GM19351 (cell line): Measurements from ENCODE around the gene ROR1.

ENCODE experiments used
- ATAC-seq: cut with Tn5 transposase; IDR thresholded peaks from one replicate; pipeline ENCODE4 v1.9.1; 2021; ENCODE audit warnings: mild to moderate bottlenecking, moderate library complexity; ENCODE audit not compliant: unreplicated experiment

Gene ROR1

GRCh38 chr1:64046243-64046642, 272.4 kb downstream of the ROR1 start:
- ATAC-seq = no peak

GRCh38 chr1:64046891-64047290, 273.1 kb downstream of the ROR1 start:
- ATAC-seq = no peak

- ATAC-seq = no peak
Measured at GRCh38 chr1:64047549-64047996, 273.8 kb downstream of the ROR1 start.

- ATAC-seq = no peak
Measured at GRCh38 chr1:64049900-64050540, 276.2 kb downstream of the ROR1 start.

- ATAC-seq = no peak
Measured at GRCh38 chr1:64050601-64051000, 276.8 kb downstream of the ROR1 start.

GRCh38 chr1:64051796-64052195, 278.0 kb downstream of the ROR1 start:
- ATAC-seq = no peak

GRCh38 chr1:64052777-64053176, 279.0 kb downstream of the ROR1 start:
- no peak for ATAC-seq

GRCh38 chr1:64055310-64055709, 281.5 kb downstream of the ROR1 start:
- ATAC-seq = no peak

GRCh38 chr1:64059556-64059955, 285.7 kb downstream of the ROR1 start:
- ATAC-seq = no peak

GRCh38 chr1:64060611-64061302, 286.9 kb downstream of the ROR1 start:
- no peak for ATAC-seq

GRCh38 chr1:64061430-64062104, 287.8 kb downstream of the ROR1 start:
- no peak for ATAC-seq

GRCh38 chr1:64062529-64062928, 288.7 kb downstream of the ROR1 start:
- ATAC-seq = no peak

- ATAC-seq = no peak
Measured at GRCh38 chr1:64062941-64063581, 289.2 kb downstream of the ROR1 start.

- ATAC-seq = no peak
Measured at GRCh38 chr1:64065571-64065970, 291.8 kb downstream of the ROR1 start.

GRCh38 chr1:64072089-64072793, 298.4 kb downstream of the ROR1 start:
- ATAC-seq = no peak

- ATAC-seq = no peak
Measured at GRCh38 chr1:64073705-64074104, 299.9 kb downstream of the ROR1 start.

- no peak for ATAC-seq
Measured at GRCh38 chr1:64074767-64075166, 300.9 kb downstream of the ROR1 start.

- ATAC-seq = no peak
Measured at GRCh38 chr1:64077281-64077940, 303.6 kb downstream of the ROR1 start.

GRCh38 chr1:64080941-64081562, 307.2 kb downstream of the ROR1 start:
- no peak for ATAC-seq

GRCh38 chr1:64082459-64082858, 308.6 kb downstream of the ROR1 start:
- ATAC-seq = no peak
